ENCODE results near the gene SYCP1.
"Not testable (repeated sequence)": the region's sequence is repeated elsewhere in the genome, so short reads cannot be mapped to it uniquely, and the experiment has no call there.

SYCP1 gene, protein sequence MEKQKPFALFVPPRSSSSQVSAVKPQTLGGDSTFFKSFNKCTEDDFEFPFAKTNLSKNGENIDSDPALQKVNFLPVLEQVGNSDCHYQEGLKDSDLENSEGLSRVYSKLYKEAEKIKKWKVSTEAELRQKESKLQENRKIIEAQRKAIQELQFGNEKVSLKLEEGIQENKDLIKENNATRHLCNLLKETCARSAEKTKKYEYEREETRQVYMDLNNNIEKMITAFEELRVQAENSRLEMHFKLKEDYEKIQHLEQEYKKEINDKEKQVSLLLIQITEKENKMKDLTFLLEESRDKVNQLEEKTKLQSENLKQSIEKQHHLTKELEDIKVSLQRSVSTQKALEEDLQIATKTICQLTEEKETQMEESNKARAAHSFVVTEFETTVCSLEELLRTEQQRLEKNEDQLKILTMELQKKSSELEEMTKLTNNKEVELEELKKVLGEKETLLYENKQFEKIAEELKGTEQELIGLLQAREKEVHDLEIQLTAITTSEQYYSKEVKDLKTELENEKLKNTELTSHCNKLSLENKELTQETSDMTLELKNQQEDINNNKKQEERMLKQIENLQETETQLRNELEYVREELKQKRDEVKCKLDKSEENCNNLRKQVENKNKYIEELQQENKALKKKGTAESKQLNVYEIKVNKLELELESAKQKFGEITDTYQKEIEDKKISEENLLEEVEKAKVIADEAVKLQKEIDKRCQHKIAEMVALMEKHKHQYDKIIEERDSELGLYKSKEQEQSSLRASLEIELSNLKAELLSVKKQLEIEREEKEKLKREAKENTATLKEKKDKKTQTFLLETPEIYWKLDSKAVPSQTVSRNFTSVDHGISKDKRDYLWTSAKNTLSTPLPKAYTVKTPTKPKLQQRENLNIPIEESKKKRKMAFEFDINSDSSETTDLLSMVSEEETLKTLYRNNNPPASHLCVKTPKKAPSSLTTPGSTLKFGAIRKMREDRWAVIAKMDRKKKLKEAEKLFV

DNA sequence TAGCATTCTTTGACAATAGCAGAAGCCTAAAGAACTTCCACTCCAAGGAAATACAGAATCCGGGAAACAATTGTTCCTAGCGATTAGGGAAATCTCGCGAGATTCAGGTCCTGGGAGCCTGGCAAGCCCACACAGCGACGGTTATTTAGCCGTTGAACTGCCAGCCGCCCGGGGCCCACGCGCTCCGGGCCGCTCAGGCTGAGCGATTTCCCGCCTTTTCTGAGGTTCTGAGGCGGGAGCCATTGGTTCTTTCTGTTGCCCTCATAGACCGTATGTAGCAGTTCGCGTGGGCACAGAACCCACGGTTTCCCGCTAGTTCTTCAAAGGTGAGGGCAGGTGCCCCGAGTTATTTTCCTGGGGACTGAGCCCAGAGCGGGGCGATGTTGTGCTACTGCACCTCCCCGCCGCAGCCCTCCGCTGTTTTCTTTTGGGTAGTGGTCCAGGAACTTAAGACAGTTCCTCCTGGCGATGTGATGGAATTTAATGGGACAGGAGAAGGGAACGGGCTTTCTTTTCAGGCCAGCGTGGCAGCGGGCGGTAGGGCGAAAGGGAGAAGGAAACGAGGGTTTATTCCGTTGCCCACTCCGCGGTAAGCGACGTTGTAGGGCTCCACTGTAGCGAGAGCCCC, at the start of gene SYCP1:
TSS of gene SYCP1 (plus strand) at position 171 of the 628 bp plus-strand sequence. CDS start 602 bp downstream, outside the sequence.
- no peak for DNase-seq

DNA sequence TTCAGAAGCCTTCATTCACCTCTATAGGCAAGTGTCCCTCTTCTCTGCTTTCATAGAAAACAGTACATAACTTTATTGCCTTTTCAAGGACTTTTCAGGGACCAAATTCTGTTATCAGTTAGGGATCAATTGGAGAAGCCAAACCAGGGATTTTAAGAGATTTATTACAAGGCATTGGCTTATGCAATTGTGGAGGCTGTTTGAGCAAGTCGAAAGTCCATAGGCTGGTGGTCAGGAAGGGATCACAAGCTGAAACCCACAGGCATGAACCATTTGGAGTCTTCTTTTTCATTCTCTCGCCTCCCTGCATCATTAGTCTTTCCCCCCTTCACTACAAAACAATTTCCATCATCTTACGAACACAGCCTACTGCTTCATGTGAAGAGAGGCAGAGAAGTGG, 34.8 kb upstream of the SYCP1 start:
- DNase-seq: no peak

DNA sequence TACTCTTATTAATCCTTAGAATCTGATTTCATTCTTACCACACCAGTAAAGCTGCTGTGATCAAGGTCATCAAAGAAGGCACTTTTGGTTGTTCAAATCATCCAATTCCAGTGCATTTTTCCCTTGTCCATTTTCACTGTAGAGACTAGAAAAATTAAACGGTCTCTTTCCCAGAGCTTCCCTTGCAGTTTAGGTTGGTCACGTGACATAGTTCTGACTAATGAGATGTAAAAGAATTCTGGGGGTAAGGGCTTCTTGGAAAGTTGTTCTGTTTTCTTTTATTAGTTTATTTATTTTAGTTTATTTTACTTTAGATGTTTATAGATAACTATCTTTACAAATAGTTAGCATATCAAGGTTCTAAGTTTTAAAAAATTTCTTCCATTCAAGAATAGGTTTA, 34.3 kb upstream of the SYCP1 start:
- DNase-seq: no peak

DNA sequence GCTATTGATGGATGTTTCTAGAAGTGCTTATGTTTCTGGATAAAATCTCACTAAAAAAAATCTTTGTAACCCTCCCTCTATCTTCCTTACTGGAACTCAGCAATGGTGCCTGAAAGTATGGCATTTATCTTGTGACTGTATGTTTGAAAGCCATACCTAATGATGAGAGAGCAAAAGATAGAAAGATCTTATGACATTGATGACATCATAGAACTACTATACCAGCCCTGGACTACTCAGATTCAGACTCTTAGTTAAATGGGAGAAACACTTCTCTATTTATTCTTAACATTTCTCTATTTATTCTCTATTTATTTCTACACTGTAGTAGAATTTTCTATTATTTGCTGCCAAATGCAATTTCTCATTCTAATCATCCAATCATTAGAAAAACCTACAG, 32.7 kb upstream of the SYCP1 start:
- no peak for DNase-seq

DNA sequence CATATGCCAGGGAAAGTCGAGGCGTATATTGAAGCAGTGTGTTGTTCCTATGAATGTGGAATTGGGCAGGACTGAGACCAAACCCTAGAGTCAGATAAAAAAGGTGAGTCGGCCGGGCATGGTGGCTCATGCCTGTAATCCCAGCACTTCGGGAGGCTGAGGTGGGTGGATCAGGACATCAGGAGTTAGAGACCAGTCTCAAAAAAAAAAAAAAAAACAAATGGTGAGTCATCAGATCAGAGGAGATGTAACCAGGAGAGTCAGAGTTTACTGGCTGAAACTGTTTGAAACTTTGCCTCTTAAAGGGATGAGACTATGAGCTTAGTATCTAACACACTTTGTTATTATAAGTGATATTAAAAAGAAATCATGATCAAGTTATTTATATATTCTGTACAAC, 26.4 kb upstream of the SYCP1 start:
- DNase-seq: no peak

DNA sequence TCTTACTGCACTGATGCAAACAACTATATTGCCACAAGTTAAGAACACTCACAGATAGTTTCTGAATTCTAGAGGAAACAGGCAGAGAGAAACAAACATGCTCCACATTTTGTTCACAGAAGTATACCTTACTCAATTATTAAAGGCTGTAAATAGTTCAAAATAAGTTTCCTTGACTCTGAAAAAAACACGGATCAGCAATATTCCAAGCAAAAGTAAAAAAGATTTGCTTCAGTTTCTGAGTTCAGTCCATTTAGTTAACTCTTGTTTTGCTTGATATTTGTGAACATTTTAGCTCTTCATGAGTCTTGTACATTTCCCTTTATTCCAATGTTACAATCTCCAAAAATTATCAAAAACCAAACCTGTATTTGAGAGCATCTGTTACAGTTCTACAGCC, 24.6 kb upstream of the SYCP1 start:
- not testable (repeated sequence) for DNase-seq

DNA sequence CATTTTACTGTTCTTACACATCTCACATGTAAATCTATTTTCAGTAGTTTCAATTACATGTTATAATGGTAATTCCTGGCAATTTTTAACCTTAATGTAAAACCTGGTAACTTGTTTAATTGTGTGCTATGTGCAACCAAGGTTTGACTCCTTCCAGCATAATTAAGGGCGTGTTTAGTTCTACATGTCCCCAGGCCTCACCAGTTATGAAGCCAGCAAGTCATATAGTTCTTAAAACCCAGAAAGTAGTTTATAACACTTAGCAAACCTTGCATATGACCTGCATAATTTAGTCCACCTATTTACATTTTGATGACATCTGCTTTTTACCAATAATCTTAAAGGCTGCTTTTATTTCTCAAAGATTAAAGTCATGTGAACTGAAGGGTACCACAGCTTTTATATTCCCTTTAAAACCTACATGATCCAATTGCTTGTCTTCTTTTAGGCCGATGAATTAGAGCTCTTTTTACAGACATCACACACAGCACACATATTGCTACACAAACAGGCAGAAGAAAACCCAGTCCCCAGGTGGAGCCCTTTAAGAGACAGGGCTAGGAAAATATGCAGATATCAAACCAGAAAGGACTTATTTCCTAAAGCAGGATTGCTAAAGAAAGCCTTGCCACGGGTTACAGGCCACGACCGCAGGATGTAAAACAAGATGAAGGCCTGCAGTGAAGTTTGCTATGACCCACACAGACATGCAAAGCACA, 23.2 kb upstream of the SYCP1 start:
- no peak for DNase-seq

DNA sequence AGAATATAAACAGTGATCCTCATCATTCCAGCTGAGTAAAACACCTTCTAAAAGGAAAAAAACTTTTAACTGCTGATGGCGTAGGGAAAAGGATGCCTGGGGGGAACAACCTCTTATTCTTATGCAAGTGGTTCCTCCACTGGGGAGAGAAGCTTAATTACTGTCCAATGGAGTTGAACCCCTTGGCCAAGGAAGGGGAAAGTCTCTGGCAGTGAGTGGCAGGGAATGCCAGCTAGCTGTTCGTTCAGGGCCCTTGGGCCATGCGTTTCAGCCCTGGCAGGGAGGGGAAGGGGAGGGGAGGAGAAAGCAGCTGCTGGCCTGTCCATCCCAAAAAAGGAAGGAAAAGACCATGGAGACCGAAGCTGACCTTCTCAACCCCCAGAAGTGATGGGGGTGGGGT, 22.6 kb upstream of the SYCP1 start:
- DNase-seq: no peak

DNA sequence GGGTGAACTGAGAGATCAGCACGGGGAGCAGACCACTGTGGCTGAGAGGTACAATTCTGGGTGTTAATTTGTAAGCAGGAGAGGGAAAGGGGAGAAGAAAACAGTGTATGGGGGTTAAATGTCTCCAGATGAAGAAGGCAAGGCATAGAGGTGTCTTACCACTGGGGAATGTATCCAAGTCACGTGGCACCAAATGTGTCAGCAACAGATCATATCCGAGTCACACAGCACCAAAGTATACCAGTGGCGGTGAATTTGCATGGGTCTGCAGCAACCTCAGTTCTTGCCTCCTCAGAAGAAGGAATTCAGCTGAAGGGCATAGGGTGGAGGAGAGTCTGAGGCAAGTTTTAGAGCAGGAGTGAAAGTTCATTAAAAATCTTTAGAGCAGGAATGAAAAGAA, 21.2 kb upstream of the SYCP1 start:
- DNase-seq: no peak

DNA sequence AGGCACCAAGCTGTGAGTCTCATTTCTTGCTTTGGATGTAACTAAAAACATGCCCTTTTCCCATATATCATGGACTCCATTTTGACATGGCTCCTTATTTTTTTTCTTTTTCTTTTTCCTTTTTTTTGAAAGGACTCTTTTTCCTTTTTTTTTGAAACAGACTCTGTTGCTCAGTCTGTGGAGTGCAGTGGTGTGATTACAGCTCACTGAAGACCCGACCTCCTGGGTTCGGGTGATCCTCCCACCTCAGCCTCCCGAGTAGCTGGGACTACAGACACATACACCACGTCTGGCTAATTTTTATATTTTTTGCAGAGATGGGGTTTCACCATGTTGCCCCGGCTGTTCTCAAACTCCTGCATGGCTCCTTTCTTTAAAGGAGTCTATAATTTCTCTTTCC, 10.4 kb upstream of the SYCP1 start:
- DNase-seq: no peak

DNA sequence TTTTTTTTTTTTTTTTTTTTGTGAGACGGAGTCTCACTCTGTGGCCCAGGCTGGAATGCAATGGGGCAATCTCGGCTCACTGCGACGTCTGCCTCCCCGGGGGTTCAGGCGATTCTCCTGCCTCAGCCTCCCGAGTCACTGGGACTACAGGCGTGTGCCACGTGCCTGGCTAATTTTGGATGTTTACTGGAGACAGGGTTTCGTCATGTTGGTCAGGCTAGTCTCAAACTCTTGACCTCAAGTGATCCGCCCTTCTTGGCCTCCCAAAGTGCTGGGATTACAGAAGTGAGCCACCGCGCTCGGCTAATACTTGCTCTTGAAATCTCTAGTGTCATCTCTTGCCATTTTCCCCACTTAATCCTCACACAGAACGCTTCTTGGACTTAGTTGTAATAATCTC, 1.1 kb upstream of the SYCP1 start:
- DNase-seq: no peak

DNA sequence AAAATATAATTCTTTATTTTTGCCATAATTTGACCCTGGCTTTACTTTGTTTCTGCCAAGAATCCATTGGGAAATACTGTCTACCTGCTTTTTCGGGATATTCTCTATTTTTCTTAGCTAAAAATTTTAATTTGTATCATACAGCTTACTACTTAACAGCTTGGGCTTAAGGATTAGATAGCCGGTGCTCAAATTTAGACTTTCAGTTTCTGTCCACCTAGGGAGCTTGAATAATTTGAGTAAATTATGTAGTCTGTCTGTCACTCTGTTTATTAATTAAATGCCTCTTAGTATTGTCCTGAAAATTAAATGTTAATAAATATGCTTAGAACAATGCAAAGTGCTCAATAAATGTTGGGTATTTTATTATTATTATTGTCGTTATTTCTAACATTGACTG, 6.7 kb downstream of the SYCP1 start:
- DNase-seq: no peak

DNA sequence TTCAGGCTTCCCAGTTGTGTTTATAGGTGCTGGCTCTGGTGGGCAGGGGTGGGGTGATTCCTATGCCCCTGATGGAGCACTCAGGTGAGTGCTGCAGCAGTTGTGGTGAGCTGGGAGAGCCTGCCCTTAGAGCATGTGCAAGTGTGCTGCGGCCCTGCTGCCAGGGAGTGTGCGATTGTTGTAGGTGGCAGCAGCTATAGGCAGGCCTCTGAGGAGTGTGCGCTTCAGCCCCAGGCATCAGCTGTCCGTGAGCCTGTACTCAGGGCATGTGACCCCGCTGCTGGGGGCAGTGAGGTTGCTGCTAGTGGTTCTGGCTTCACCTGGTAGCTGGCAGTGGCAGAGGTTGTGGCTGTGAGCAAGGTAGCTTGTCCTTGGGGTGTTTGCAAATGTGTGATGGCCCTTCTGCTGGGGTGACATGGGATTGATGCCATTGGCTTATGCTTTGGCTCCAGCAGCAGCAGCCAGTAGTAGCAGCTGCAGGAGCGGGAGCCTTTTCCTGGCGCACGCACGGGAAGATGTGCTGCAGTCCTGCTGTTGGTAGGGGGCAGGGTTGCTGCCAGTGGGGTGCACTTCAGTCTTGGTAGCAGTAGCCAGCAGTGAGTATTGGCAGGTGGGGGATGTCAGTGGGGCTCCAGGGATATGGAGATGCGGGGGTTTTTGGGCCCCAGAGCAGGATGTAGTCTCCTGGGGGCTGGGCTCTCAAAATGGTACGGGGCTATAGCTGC, 37.7 kb downstream of the SYCP1 start:
- no peak for DNase-seq

DNA sequence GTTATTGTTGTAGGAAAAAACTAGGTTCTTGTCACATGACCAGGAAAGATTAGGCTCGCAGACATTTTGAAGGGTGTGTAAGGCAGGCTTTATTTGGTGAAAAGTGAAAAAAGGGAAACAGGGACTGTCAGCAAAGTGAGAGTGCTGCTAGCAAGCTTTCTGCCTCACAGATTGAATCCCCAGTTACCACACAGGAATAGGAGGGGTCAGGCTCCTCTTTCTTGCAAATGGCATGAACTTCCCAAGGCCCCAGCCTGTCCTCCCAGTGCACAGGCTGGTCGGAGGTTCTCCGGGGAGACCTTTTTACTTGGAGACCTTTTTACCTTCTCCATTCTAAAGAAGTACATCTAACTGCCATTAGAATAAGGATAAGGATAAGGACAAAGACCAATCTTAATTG, 42.1 kb downstream of the SYCP1 start:
- DNase-seq: no peak

DNA sequence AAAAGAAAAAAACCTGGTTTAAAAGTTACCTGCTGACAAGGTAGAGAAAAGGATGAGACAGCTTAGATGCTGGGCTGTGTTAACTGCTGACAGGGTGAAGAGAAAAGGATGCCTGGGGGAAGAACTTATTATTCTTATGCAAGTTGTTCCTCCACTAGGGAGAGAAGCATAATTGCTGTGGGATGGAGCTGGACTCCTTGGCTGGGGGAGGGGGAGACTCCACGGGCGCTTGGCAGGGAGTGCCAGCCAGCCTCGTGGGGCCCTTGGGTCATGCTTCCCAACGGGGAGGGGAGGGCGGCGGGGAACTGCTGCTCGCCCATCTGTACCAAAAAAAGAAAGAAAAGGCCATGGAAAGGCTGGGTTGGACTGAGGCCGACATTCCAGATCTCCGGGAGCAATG, 47.2 kb downstream of the SYCP1 start:
- DNase-seq: no peak

DNA sequence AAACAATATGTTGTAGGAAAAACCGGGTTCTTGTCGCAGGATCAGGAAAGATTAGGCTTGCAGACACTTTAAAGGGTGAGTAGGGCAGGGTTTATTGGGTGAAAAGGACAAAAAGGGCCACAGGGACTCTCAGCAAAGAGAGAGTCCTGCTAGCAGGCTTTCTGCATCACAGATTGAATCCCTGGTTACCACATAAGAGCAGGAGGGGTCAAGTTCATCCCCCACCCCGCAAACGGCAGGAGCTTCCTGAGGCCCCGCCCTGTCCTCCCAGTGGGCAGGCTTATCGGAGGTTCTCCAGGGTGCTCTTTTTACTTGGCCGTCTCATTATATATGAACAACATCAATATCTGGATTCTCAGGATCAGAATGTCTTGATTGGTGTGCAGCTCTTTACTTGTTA, 47.7 kb downstream of the SYCP1 start:
- no peak for DNase-seq

DNA sequence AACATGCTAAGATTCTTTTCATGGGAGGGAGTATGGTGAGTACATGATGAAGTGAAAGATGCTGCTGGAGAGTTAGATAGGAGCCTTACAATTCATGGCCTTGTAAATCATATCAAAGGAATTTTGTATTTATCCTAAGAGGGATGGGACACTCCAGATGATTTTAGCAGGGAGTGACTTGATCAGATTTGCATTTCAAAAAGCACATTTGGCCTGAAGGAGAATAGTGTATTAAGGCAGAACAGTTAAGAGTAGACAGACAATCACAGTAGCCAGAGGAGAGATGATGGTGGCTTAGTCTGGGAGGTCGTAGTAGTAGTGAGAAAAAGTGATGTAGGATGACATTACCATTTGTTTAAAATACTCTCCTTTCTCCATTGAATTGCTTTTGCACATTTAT, 48.8 kb downstream of the SYCP1 start:
- DNase-seq: no peak

DNA sequence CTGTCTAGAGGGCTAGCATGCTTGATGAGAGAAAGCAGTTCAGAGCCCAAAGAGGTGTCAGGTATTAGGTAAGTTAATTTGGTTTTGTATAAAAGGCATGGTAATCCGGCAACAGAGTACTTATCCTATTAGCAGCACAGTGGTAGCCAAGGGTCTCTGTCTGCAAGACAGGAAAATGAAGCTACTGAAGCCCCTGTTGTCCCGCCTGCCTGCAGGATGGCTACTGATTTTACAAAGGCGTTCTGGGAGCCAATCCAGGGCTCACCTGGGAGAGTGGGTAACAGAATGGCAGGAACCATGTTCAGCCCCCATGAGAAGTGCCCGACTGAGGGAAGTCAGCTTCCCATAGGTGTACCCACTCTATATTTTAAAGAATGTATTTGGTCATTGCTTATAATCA, 61.1 kb downstream of the SYCP1 start:
- not testable (repeated sequence) for DNase-seq

DNA sequence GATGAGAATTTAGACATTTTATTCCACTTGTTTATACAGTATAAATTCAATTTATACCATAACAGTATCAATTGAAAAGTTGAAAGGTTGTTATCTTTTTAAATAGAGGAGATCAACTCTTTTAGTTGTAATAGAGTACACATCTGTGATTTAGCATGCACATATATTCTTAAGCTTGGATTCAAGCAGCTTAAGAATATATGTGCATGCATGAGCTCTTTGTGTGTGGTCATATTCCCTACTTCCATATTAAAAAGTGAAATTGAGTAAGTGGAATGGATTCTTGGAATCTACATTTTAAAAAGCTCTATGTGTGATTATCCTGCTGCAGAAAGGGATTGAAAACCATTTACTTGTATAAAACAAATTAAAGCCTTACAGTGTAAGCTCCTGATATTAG, 71.9 kb downstream of the SYCP1 start:
- DNase-seq: no peak

DNA sequence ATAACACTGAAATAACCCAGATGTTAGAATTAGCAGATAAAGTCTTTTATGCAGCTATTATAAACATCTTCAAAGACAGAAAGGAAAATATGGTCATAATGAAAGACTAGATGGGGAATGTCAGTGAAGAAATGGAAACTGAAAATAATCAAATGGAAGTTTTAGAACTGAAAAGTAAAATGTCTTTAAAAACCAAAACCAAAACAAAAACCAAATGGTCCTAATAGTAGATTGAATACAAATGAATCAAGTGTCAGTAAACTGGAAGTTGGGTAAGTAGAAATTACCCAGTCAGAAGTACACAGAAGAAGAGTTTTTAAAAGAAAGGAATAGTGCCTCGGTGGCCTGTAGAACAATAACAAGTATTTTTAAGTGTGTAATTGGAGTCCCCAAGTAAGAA, 72.7 kb downstream of the SYCP1 start:
- DNase-seq: no peak

DNA sequence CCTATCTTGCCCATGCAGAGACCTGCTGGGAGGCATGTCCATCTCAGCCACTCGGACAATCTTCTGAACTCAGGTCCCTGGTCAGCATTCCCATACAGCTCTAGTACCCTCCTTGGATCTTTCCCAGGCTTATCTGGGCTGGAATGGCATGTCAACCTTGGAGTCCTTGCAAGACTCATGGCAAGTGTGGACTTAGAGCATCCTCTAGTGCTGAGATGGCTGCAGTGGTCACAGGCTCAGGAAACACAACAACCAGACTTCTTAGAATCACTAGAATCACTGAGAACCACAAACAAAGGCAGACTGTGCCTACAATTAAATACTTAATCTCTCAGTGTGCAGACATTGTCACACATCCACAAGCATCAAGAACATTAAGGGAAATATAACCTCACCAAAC, 101.9 kb downstream of the SYCP1 start:
- DNase-seq: no peak

DNA sequence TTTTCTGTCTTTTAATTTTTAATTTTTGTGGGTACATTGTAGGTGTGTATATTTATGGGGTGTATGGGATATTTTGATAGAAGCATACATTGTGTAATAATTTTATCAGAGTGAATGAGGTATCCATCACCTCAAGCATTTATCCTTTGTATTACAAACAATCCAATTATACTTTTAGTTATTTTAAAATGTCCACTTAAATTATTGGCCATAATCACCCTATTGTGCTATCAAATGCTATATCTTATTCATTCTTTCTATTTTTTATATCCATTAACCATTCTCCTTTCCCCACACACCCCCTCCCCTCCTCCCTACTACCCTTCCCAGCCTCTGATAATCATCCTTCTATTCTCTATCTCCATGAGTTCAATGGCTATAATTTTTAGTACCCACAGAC, 104.8 kb downstream of the SYCP1 start:
- no peak for DNase-seq

Data from NCI-H1436 treated with DMSO at 0.1 percent for 48 hours (cell line).